T-helper 9 cell (primary cell): ENCODE data around the gene DCDC2B.

ENCODE experiments used
- DNase-seq: peaks from one replicate; pipeline ENCODE4 v3.0.0-alpha.2; 2020

Gene DCDC2B

DNA sequence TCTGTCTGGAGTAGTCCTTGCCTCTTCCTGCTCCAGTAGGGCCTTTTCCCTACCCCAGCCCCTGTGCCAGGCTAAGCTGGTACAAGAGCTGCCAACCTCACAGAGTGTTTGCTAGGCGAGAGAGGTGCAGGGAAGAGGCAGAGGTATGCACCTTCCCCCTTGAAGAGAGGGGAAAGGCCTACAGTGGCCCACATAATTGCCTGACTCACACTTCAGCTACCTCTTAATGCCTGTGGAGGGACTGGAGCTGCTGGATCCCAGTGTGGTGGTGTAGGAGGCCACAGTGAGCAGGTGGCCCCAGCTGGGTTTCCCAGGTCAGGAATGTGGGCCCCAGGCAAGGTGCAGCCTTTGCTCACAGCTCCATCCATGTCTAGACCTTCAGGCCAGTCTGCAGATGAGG lies 11.8 kb upstream of the DCDC2B start:
- DNase-seq = no peak

DNA sequence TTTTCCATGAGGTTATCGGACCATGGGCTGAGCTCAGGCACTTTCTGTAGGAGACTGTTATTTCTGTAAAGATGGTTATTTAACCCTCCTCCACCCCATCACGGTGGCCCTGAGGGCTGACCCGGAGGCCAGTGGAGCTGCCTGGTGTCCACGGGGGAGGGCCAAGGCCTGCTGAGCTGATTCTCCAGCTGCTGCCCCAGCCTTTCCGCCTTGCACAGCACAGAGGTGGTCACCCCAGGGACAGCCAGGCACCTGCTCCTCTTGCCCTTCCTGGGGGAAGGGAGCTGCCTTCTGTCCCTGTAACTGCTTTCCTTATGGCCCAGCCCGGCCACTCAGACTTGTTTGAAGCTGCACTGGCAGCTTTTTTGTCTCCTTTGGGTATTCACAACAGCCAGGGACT lies 11.1 kb upstream of the DCDC2B start:
- no peak for DNase-seq

DNA sequence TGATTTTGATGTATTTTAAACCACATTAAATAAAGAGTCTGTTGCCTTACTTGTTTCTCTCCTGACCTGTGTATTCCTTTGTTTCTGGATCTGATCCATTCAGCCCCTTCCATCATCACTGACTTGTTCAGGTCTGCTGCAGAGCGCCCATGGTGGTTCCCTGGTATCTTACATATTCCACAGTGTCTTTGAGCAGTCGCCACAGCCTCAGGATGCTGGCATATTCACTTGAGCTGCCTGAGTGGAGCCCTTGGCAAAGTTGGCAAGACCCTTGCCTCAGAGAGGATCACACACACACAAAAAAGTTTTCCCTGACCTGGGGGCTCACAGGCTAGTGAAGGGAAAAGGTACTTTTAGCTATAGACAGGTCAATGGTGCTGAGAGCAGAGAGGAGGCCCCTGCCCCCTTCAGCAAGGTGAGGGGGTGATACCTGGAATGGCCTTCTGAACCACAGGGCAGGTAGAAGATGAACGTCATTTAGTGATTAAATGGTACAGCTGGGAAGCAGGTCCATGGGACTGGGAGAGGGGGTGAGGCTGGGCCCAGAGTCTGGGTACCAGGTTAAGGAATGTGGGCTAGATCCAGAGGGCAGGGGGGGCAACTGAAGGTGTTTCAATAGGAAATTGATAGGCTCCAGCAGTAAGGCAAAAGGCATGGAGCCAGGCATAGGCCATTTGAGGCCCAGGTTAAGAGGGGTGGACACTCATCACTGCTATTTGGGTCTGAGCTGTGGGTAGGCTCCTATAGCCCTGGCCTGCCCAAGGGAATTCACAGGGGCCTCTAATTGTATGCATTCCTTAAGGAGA lies 10.4 kb upstream of the DCDC2B start:
- DNase-seq = no peak

GRCh38 chr1:32199043-32199716 lies 9.7 kb upstream of the DCDC2B start:
- DNase-seq = no peak

GRCh38 chr1:32199717-32200072 lies 9.2 kb upstream of the DCDC2B start:
- DNase-seq = no peak

- DNase-seq = peak; percentile 42
These were observed 8.5 kb upstream of the DCDC2B start, which contains the start of gene CCDC28B for GRCh38 chr1:32200226-32201010. Gene CCDC28B (plus strand): TSS chr1:32200595. CDS start chr1:32201936, 1,341 bp downstream.

- peak; percentile 71 for DNase-seq
These were observed 7.7 kb upstream of the DCDC2B start for GRCh38 chr1:32201011-32201855.

- no peak for DNase-seq
These were observed 3.9 kb upstream of the DCDC2B start for GRCh38 chr1:32204943-32205361.

DNA sequence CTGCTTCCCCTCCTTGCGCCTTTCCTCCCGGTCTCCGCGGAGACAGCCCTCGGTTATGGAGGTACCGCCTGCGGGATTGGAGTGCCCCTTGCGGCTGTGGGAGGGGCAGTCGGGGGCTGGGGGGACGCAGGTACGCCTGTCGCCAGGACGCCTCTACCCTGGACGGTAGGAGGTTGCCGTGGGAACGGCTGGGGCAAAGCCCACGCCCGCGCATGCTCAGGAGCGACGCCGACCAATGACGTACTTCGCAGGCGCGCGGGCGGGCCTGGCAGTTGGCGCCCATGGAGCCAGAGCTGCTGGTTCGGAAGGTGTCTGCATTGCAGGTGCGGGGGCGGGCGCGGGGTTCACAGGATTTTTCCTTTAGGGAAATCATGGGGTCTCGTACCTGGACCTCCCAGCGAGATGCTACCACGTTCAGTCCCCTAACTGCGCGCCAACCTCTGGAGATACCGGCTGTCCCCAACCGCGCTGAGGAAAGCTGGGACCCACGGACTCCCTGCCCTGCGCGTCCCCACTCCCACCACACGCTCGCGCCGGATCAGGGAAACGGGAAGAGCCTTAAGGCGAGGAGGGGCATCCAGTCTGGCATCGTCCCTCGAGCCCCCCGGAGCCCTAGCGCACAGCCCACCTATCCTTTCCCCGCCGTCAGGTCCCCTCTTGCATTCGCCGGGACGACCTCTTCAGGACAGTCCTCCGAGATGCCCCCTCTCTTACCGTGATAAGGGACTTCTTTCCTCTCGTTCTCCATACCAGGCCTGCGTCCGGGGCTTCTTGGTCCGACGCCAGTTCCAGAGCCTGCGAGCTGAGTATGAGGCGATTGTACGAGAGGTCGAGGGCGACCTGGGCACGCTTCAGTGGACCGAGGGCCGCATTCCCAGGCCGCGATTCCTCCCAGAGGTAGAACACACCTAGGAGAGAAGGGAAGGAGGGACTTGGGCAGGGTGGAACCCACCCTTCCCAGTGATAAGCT lies 3.2 kb upstream of the DCDC2B start, which contains the start of gene IQCC:
TSS of gene IQCC (plus strand) at position 271 of the 970 bp plus-strand sequence. CDS start at position 282, 11 bp downstream.
- peak; percentile 83 for DNase-seq

DNA sequence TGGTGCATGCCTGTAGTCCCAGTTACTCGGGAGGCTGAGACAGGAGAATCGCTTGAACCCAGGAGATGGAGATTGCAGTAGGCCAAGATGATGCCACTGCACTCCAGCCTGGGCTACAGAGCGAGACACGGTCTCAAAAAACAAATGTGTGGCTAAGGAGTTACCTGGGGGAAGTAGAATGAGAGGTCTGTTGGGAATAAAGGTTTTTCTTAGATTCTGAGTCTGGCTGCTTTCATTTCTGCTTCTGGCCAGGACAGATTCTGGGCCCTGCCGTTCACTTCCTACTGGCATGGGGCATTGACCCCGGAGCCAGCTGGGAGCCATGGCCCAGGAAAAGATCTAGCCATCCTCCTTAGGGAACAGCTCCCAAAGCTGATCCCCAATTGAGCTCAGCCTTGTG lies 420 bp upstream of the DCDC2B start:
- no peak for DNase-seq

DNA sequence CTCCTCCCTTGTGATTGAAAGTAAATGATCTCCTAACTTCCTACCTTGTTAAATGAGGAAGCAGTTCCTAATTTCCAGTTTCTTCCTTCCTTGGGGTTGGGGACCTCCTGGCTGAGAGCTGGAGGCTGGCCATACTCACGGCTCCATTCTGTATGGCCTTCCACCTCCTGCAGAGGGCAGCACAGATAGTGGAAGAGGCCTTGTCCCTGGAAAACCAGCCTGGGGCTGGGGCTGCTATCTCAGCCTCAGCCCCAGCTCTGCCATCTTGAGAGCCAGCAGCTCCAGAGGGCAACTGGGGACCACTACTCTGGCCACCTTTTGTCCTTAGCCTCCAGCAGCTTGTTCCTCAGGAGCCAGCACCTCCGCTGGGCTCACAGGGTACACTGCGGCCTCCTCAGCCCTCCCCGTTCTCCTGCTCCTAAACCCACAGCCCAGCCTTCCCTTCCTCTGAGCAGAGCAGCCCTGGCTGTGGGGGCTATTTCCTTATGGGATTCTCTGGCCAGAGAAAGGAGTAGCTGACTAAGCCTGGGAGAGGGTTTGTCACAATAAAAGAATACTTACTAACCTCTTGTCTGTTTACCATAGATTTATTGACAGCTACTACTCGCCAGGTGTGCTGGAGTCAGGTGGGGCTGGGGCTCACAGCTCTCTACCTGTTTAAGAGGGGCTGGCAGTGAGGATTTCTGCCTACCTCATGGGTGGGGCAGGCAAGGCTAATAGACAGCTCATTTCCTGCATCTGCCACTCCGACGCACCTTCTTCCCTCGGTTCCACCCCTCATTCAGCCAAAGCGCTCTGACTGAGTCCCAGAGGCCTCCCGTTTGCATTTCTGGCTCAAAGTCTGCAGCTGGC lies 7.0 kb downstream of the DCDC2B start:
- DNase-seq = peak; percentile 45

- DNase-seq = no peak
These were observed 7.7 kb downstream of the DCDC2B start for GRCh38 chr1:32216566-32216965.

DNA sequence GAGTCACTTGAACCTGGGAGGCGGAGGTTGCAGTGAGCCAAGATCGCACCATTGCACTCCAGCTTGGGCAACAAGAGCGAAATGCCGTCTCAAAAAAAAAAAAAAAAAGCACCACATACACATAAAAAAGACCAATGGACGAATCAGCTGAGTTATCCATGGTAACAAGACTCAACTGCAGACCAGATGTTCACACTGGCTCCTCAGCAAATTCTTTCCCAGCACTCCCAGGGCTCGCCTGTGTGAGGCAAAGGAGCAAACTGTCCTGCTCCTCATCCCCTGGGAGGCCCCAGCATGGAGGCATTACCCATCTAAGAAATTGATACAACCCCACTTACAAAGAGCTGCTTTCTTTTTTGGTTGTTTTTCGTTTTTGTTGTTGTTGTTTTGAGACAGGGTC lies 10.1 kb downstream of the DCDC2B start:
- no peak for DNase-seq

GRCh38 chr1:32220746-32221580 lies 12.1 kb downstream of the DCDC2B start:
- no peak for DNase-seq

DNA sequence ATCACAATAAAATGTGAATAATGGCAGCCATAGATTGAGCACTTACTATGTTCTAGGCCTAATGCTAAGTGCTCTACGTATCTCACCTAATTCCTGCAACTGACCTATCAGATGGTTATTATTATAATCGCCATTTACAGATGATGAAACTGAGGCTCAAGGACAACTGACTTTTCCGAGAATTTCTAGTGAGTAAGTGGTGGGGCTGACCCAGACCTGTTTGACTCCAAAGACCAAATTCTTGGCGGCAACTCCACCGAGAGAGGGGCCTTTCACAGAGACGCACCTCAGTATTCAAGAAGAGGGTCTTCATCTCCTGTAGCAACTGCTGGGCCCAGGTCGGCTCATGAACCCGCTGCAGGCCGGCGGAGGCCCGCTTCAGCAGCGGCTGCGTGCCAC lies 12.7 kb downstream of the DCDC2B start:
- no peak for DNase-seq

GRCh38 chr1:32221980-32222755 lies 13.3 kb downstream of the DCDC2B start, which contains the start of the genes EIF3I and TMEM234:
Gene EIF3I (plus strand): TSS chr1:32222407. CDS start chr1:32222442, 35 bp downstream.
Gene TMEM234 (minus strand): TSS chr1:32222353. CDS start chr1:32222322, 31 bp downstream.
- DNase-seq = peak; percentile 85

- no peak for DNase-seq
These were observed 14.8 kb downstream of the DCDC2B start for GRCh38 chr1:32223683-32224082.

GRCh38 chr1:32224285-32224684 lies 15.4 kb downstream of the DCDC2B start:
- DNase-seq = no peak
